Body of pancreas (tissue), 4 donors: ENCODE results near the gene TAF1D. TPM values are rescaled to one million over a fixed set of nuclear protein-coding genes. Genes with fewer than 3 reads are reported as not detected.
"Not testable (repeated sequence)": the region's sequence is repeated elsewhere in the genome, so short reads cannot be mapped to it uniquely, and the experiment has no call there.

Experiments
- ATAC-seq: fragments of 150-250 bp; one replicate; pipeline ENCODE4 v1.9.1; 2016
- DNase-seq, 4 donors: peaks; one replicate each; pipeline ENCODE4 v3.0.0-alpha.2; 2019
- H3K27ac ChIP-seq, 4 donors: fragments of 200-600 bp; sonication (generic); 1 replicate in 3 of 4; 2 replicates in 1 of 4; pipeline versions ENCODE4 v1.5.1 to v1.6.1; 2016 to 2019; ENCODE audit warnings: mild to moderate bottlenecking in 1 of 4, mixed read lengths in 1 of 4, moderate library complexity in 1 of 4
- H3K27me3 ChIP-seq, 2 donors: fragments of 200-600 bp; sonication (generic); one replicate each; pipeline ENCODE4 v1.6.0; 2016; ENCODE audit warnings: mild to moderate bottlenecking in 1 of 2
- H3K36me3 ChIP-seq, 2 donors: fragments of 200-600 bp; sonication (generic); replicated peaks in 1 of 2; 2 replicates each; pipeline ENCODE4 v1.5.1; 2016; ENCODE audit warnings: low read depth in 2 of 2; ENCODE audit not compliant: insufficient read depth in 1 of 2
- H3K4me1 ChIP-seq: fragments of 200-600 bp; sonication (generic); one replicate; pipeline ENCODE4 v1.6.0; 2016
- H3K4me3 ChIP-seq, 2 donors: fragments of 200-600 bp; sonication (generic); 1 replicate in 1 of 2; 2 replicates in 1 of 2; pipeline ENCODE4 v1.5.1; 2016 to 2019
- H3K9me3 ChIP-seq, 3 donors: fragments of 200-600 bp; sonication (generic); 1 replicate in 2 of 3; 2 replicates in 1 of 3; pipeline ENCODE4 v1.5.1; 2016
- POLR2A ChIP-seq, 3 donors: fragments of 450-650 bp; IDR thresholded peaks; one replicate each; pipeline ENCODE4 v1.6.1; 2016; ENCODE audit warnings: antibody characterized with exemption in 3 of 3, mild to moderate bottlenecking in 2 of 3
- WGBS, 2 donors: methylation state at CpG; one replicate each; pipeline ENCODE4 v1.1.5; 2017; 5-methylcytosine and 5-hydroxymethylcytosine counted together
- intact Hi-C: fragments of 100-400 bp; cut with DNase I; formaldehyde crosslinking; loops from one replicate; pipeline ENCODE4 v1.15.1; 2023
- total RNA-seq, 2 donors: library from RNA; depleted of rRNA; stranded (reverse); fragments of >200 nt; gene quantifications; one replicate each; pipeline ENCODE4 v1.1.0, GENCODE V29; 2016
- TF ChIP-seq, protein P1 (sequence below), 7 experiments: fragments of 450-650 bp in 4 of 7; fragments of 200-600 bp in 3 of 7; sonication (generic) in 3 of 7; IDR thresholded peaks; one replicate each; pipeline ENCODE4 v1.5.1; 2016 to 2019; ENCODE audit warnings: antibody characterized with exemption in 7 of 7

TAF1D gene
- total RNA-seq, 2 donors from 2014 or later: 113 to 177 TPM

DNA sequence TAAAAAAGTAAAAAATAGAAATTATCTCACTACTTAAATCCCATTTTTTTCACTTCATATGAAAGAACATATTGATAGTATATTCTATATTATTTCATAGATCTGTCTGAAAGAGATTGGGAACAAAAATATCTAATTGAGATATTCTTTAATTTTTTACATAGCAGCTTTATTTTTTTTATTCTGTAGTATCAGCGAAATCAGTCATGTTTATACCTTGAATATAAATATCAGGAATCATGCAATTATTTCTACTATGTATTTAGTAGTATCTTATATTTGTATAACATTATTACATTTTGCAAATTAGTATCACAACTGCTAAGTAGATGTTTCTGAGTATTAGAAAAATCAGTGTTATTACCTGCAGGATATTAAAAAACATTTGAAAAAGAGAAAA lies 20.6 kb upstream of the TAF1D start:
- ATAC-seq: no peak
- H3K27ac ChIP-seq: no peak overlapping the region
- H3K36me3 ChIP-seq: peaks cover 15 to 32% of the 10 kb centered on the region in 2 donors
- intact Hi-C loops: no loop called here
- no peak overlapping the region for H3K4me3 ChIP-seq
- no peaks in the 10 kb centered on the region for H3K9me3 ChIP-seq
- WGBS, 2 donors: 95 to 97% methylated on average over 1 of the region's 1 CpG
- TF ChIP-seq POLR2A (IDR thresholded peaks at IDR 0.05): no peak
- TF ChIP-seq, protein P1, sequence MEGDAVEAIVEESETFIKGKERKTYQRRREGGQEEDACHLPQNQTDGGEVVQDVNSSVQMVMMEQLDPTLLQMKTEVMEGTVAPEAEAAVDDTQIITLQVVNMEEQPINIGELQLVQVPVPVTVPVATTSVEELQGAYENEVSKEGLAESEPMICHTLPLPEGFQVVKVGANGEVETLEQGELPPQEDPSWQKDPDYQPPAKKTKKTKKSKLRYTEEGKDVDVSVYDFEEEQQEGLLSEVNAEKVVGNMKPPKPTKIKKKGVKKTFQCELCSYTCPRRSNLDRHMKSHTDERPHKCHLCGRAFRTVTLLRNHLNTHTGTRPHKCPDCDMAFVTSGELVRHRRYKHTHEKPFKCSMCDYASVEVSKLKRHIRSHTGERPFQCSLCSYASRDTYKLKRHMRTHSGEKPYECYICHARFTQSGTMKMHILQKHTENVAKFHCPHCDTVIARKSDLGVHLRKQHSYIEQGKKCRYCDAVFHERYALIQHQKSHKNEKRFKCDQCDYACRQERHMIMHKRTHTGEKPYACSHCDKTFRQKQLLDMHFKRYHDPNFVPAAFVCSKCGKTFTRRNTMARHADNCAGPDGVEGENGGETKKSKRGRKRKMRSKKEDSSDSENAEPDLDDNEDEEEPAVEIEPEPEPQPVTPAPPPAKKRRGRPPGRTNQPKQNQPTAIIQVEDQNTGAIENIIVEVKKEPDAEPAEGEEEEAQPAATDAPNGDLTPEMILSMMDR (IDR thresholded peaks at IDR 0.05): no peak
- no peaks in the 10 kb centered on the region for H3K4me1 ChIP-seq
- DNase-seq: no peak
- no peaks in the 10 kb centered on the region for H3K27me3 ChIP-seq

DNA sequence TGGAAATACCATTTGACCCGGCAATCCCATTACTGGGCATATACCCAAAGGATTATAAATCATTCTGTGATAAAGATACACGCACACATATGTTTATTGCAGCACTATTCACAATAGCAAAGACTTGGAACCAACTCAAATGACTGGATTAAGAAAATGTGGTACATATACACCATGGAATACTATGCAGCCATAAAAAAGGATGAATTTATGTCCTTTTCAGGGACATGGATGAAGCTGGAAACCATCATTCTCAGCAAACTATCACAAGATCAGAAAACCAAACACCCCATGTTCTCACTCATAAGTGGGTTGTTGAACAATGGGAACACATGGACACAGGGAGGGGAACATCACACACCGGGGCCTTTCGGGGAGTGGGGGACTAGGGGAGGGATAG lies 17.8 kb upstream of the TAF1D start:
- H3K9me3 ChIP-seq, intact Hi-C loops, H3K27ac ChIP-seq, H3K4me3 ChIP-seq, DNase-seq, H3K27me3 ChIP-seq, H3K4me1 ChIP-seq, ATAC-seq: not testable (repeated sequence)
- peaks cover 18 to 42% of the 10 kb centered on the region in 2 donors for H3K36me3 ChIP-seq
- 87 to 95% methylated on average over 4 of the region's 4 CpGs for WGBS, 2 donors

GRCh38 chr11:93757924-93758865 lies 16.9 kb upstream of the TAF1D start:
- H3K36me3 ChIP-seq: peaks cover 18 to 42% of the 10 kb centered on the region in 2 donors

GRCh38 chr11:93757301-93757700 lies 16.0 kb upstream of the TAF1D start:
- TF ChIP-seq POLR2A (IDR thresholded peaks at IDR 0.05): no peak
- TF ChIP-seq, protein P1 (IDR thresholded peaks at IDR 0.05): no peak
- DNase-seq (no peak), ATAC-seq (no peak)
- intact Hi-C loops: no loop called here
- H3K27ac ChIP-seq: no peak overlapping the region
- no peak overlapping the region for H3K4me3 ChIP-seq
- WGBS, 2 donors: 85 to 90% methylated on average over 3 of the region's 3 CpGs
- peaks cover 18 to 40% of the 10 kb centered on the region in 2 donors for H3K36me3 ChIP-seq
- H3K27me3 ChIP-seq: no peaks in the 10 kb centered on the region
- H3K4me1 ChIP-seq: no peaks in the 10 kb centered on the region
- no peaks in the 10 kb centered on the region for H3K9me3 ChIP-seq

More at GRCh38 chr11:93757924-93758865, 16.9 kb upstream of the TAF1D start:
- Histone ChIP-seq H3K4me3 (no peak overlapping the region), H3K9me3 (no peaks in the 10 kb centered on the region), H3K27ac (no peak overlapping the region), H3K4me1 (no peaks in the 10 kb centered on the region), H3K27me3 (no peaks in the 10 kb centered on the region)
- DNase-seq: no peak
- ATAC-seq: no peak
- no peak for TF ChIP-seq POLR2A (IDR thresholded peaks at IDR 0.05)
- TF ChIP-seq, protein P1 (IDR thresholded peaks at IDR 0.05): no peak
- intact Hi-C loops: no loop called here
- 96% methylated on average over 24 to 36 of the region's 38 CpGs for WGBS, 2 donors

DNA sequence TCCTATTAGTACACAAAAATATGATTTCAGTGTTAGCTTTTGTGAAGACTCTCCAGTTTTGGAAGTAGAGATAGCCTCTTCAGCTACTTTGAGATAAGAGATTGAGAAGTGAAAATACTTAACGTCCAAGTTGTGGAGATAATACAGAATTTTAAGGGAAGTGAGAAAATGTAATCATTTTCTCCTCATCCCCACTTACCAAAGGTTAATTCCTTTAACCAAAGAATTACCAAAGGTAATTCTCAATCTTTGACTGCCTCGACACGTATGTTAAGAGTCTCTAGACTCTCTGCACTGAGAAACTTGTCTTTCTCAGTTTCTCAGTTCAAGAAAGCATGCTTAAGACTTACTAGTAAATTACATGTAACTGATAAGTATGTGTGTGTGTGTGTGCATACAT lies 15.5 kb upstream of the TAF1D start:
- no peak overlapping the region for H3K27ac ChIP-seq
- intact Hi-C loops: no loop called here
- ATAC-seq: no peak
- H3K27me3 ChIP-seq: no peaks in the 10 kb centered on the region
- H3K4me1 ChIP-seq: no peaks in the 10 kb centered on the region
- no peaks in the 10 kb centered on the region for H3K9me3 ChIP-seq
- H3K36me3 ChIP-seq: peaks cover 18 to 40% of the 10 kb centered on the region in 2 donors
- DNase-seq: no peak
- TF ChIP-seq, protein P1 (IDR thresholded peaks at IDR 0.05): no peak
- TF ChIP-seq POLR2A (IDR thresholded peaks at IDR 0.05): no peak
- WGBS, 2 donors: 68 to 70% methylated on average over 3 of the region's 3 CpGs
- no peak overlapping the region for H3K4me3 ChIP-seq
